HEK293 (cell line): ENCODE measurements around the gene SH3BP4.

Source experiments
- CTCF ChIA-PET: fragments of 350-600 bp; formaldehyde crosslinking; extraction: SDS; loops from one replicate; lab custom pipeline; 2021; ENCODE audit warnings: antibody characterized with exemption; lab: Yijun Ruan, JAX
- POLR2A ChIA-PET: fragments of 300-600 bp; formaldehyde crosslinking; extraction: SDS; loops from one replicate; lab custom pipeline; 2020; ENCODE audit warnings: antibody characterized with exemption, inconsistent platforms; lab: Yijun Ruan, JAX
- H3K27ac ChIP-seq: fragments of 200-500 bp; sonication (Bioruptor generic); 2 replicates; pipeline ENCODE4 v1.5.1; 2014; ENCODE audit warnings: low read depth, low read length, control low read depth, inconsistent platforms; ENCODE audit errors: extremely low read depth
- H3K36me3 ChIP-seq, 2 experiments: fragments of 200-500 bp in 1 of 2; sonication (Bioruptor generic) in 1 of 2; 1 replicate in 1 of 2; 2 replicates in 1 of 2; pipeline ENCODE4 v1.5.1; 2014 to 2017; ENCODE audit warnings: inconsistent platforms in 2 of 2, low read length in 2 of 2; ENCODE audit not compliant: control insufficient read depth in 2 of 2, insufficient read depth in 1 of 2
- H3K4me1 ChIP-seq: fragments of 200-500 bp; sonication (Bioruptor generic); 2 replicates; pipeline ENCODE4 v1.5.1; 2014; ENCODE audit warnings: mild to moderate bottlenecking, low read length, inconsistent platforms; ENCODE audit not compliant: control insufficient read depth, insufficient read depth
- H3K4me3 ChIP-seq: 2 replicates; pipeline ENCODE4 v1.5.1; 2011; ENCODE audit warnings: low read depth, mild to moderate bottlenecking, control low read depth, low read length, moderate library complexity
- H3K9me3 ChIP-seq: fragments of 200-500 bp; sonication (Bioruptor generic); 2 replicates; pipeline ENCODE4 v1.5.1; 2014; ENCODE audit warnings: low read depth, low read length, inconsistent platforms; ENCODE audit not compliant: control insufficient read depth, insufficient read depth
- BCL11A ChIP-seq: fragments of 450-650 bp; formaldehyde crosslinking; IDR thresholded peaks from 2 replicates; pipeline ENCODE4 v1.5.1; 2016; ENCODE audit warnings: low read depth, missing biosample characterization, missing genetic modification characterization
- GLI4 ChIP-seq: fragments of 450-650 bp; formaldehyde crosslinking; IDR thresholded peaks from 2 replicates; pipeline ENCODE4 v1.5.1; 2016; ENCODE audit warnings: missing biosample characterization, missing genetic modification characterization
- KLF16 ChIP-seq: fragments of 450-650 bp; formaldehyde crosslinking; IDR thresholded peaks from 2 replicates; pipeline ENCODE4 v1.5.1; 2017; ENCODE audit warnings: missing biosample characterization, missing genetic modification characterization
- TSHZ1 ChIP-seq: fragments of 450-650 bp; formaldehyde crosslinking; IDR thresholded peaks from 2 replicates; pipeline ENCODE4 v1.5.1; 2016; ENCODE audit warnings: missing biosample characterization, missing genetic modification characterization, borderline replicate concordance
- ZBTB10 ChIP-seq: fragments of 450-650 bp; formaldehyde crosslinking; IDR thresholded peaks from 2 replicates; pipeline ENCODE4 v1.5.1; 2016; ENCODE audit warnings: missing biosample characterization, missing genetic modification characterization
- ZBTB49 ChIP-seq: fragments of 450-650 bp; formaldehyde crosslinking; IDR thresholded peaks from 2 replicates; pipeline ENCODE4 v1.5.1; 2016; ENCODE audit warnings: missing biosample characterization, missing genetic modification characterization, low read depth
- ZNF211 ChIP-seq: fragments of 450-650 bp; formaldehyde crosslinking; IDR thresholded peaks from 2 replicates; pipeline ENCODE4 v1.5.1; 2016; ENCODE audit warnings: low read depth, missing biosample characterization, missing genetic modification characterization
- ZNF26 ChIP-seq: fragments of 450-650 bp; formaldehyde crosslinking; IDR thresholded peaks from 2 replicates; pipeline ENCODE4 v1.5.1; 2016; ENCODE audit warnings: missing biosample characterization, missing genetic modification characterization
- ZNF341 ChIP-seq: fragments of 450-650 bp; formaldehyde crosslinking; IDR thresholded peaks from 2 replicates; pipeline ENCODE4; 2016; ENCODE audit warnings: low read depth, missing biosample characterization, missing genetic modification characterization
- ZNF350 ChIP-seq: fragments of 450-650 bp; formaldehyde crosslinking; IDR thresholded peaks from 2 replicates; pipeline ENCODE4 v1.5.0; 2017; ENCODE audit warnings: missing biosample characterization, mild to moderate bottlenecking, missing genetic modification characterization
- ZNF362 ChIP-seq: fragments of 450-650 bp; formaldehyde crosslinking; IDR thresholded peaks from 2 replicates; pipeline ENCODE4 v1.5.1; 2016; ENCODE audit warnings: missing biosample characterization, missing genetic modification characterization
- ZNF580 ChIP-seq: fragments of 450-650 bp; formaldehyde crosslinking; IDR thresholded peaks from 2 replicates; pipeline ENCODE4 v1.5.1; 2016; ENCODE audit warnings: missing biosample characterization, missing genetic modification characterization
- ZNF629 ChIP-seq: fragments of 450-650 bp; formaldehyde crosslinking; IDR thresholded peaks from 2 replicates; pipeline ENCODE4 v1.5.1; 2017; ENCODE audit warnings: missing biosample characterization, missing genetic modification characterization
- ZNF707 ChIP-seq: fragments of 450-650 bp; formaldehyde crosslinking; IDR thresholded peaks from 2 replicates; pipeline ENCODE4 v1.5.1; 2016; ENCODE audit warnings: missing biosample characterization, missing genetic modification characterization
- ZNF747 ChIP-seq: fragments of 450-650 bp; formaldehyde crosslinking; IDR thresholded peaks from 2 replicates; pipeline ENCODE4 v1.5.1; 2016; ENCODE audit warnings: missing biosample characterization, missing genetic modification characterization
- ZNF777 ChIP-seq: fragments of 450-650 bp; formaldehyde crosslinking; IDR thresholded peaks from 2 replicates; pipeline ENCODE4 v1.5.1; 2017; ENCODE audit warnings: missing biosample characterization, missing genetic modification characterization, borderline replicate concordance

SH3BP4 gene

GRCh38 chr2:234990300-234990699 lies 38.5 kb downstream of the SH3BP4 start:
- Histone ChIP-seq H3K4me1 (no peaks in the 10 kb centered on the region), H3K27ac (no peak overlapping the region)
- CTCF ChIA-PET: no interaction called here

GRCh38 chr2:234991290-234991689 lies 39.5 kb downstream of the SH3BP4 start:
- CTCF ChIA-PET: interaction anchor here (0.5 kb wide), 1 partner anchor 30 kb away, joined by 4 read pairs; no protein-coding TSS in a partner anchor
- Histone ChIP-seq H3K4me3 (no peak overlapping the region), H3K27ac (no peak overlapping the region), H3K36me3 (peaks cover 0 to 8% of the 10 kb centered on the region in 2 experiments; a peak in 1 of 3 replicates), H3K9me3 (no peaks in the 10 kb centered on the region), H3K4me1 (no peaks in the 10 kb centered on the region)
- POLR2A ChIA-PET: interaction anchor here (1.3 kb wide), 1 partner anchor 10 kb away, joined by 4 read pairs; no protein-coding TSS in a partner anchor
- TF ChIP-seq ZBTB49 (tag by site-specific recombination): no peak
- no peak for TF ChIP-seq ZNF747 (tag by site-specific recombination)
- no peak for TF ChIP-seq ZNF341 (tag by site-specific recombination)
- TF ChIP-seq ZNF777 (tag by site-specific recombination): no peak
- TF ChIP-seq BCL11A (tag by site-specific recombination): no peak
- TF ChIP-seq ZNF629: no peak
- TF ChIP-seq ZNF350 (tag by site-specific recombination): no peak
- no peak for TF ChIP-seq TSHZ1 (tag by site-specific recombination)

More at GRCh38 chr2:234990300-234990699, 38.5 kb downstream of the SH3BP4 start:
- no peak overlapping the region for H3K4me3 ChIP-seq
- peaks cover 0 to 3% of the 10 kb centered on the region in 2 experiments; a peak in 1 of 3 replicates for H3K36me3 ChIP-seq
- POLR2A ChIA-PET: no interaction called here
- TF ChIP-seq ZNF211 (no peak), ZNF580 (tag by site-specific recombination) (no peak), ZBTB10 (tag by site-specific recombination) (no peak), ZNF707 (tag by site-specific recombination) (no peak), ZNF26 (tag by site-specific recombination) (no peak), GLI4 (tag by site-specific recombination) (no peak), KLF16 (tag by site-specific recombination) (no peak), ZNF362 (tag by site-specific recombination) (no peak)
- no peaks in the 10 kb centered on the region for H3K9me3 ChIP-seq
